ENCODE measurements around the gene SIGLEC9.

DNA sequence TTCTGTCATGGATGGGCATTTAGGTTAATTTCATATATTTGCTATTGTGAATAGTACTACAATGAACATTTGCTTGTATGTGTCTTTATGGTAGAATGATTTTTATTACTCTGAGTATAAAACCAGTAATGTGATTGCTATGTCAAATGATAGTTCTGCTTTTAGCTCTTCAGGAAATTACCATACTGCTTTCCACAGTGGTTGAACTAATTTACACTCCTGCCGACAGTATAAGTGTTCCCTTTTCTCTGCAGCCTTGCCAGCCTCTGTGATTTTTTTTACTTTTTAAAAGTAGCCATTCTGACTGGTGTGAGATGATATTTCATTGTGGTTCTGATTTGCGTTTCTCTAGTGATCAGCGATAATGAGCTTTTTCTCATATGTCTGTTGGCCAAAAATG lies 23.9 kb downstream of the SIGLEC9 start:
- TF ChIP-seq CTCF (IDR thresholded peaks at IDR 0.05) (no peak), POLR2A (IDR thresholded peaks at IDR 0.05) (no peak), EP300 (IDR thresholded peaks at IDR 0.05) (no peak)

Measured in ovary (tissue), 3 donors.